Keratinocyte (primary cell): ENCODE measurements around the gene CD81. TPM values are rescaled to one million over a fixed set of nuclear protein-coding genes. Genes with fewer than 3 reads are reported as not detected.

Experiments used
- DNase-seq: peaks from one replicate; pipeline ENCODE4 v3.0.0-alpha.2; 2011; ENCODE audit warnings: low read depth, missing footprints, low spot score
- FAIRE-seq: peaks from 2 replicates; lab custom pipeline; 2011; peaks lifted over from hg19 to GRCh38; lab: Jason Lieb, UNC
- H2AFZ ChIP-seq: 2 replicates; pipeline ENCODE4 v1.6.0; 2012; ENCODE audit warnings: low read length, control low read depth, inconsistent platforms; ENCODE audit not compliant: control insufficient read depth
- H3K27ac ChIP-seq: 2 replicates; pipeline ENCODE4 v1.5.1; 2011; ENCODE audit warnings: low read length; ENCODE audit not compliant: control insufficient read depth, insufficient read depth
- H3K27me3 ChIP-seq: 3 replicates; pipeline ENCODE4 v1.6.0; 2011; ENCODE audit warnings: low read length; ENCODE audit not compliant: control insufficient read depth, insufficient read depth; ENCODE audit errors: extremely low read depth
- H3K36me3 ChIP-seq, 2 experiments: 2 replicates in 1 of 2; 3 replicates in 1 of 2; pipeline ENCODE4 v1.5.1; 2011; ENCODE audit warnings: low read length in 2 of 2, mild to moderate bottlenecking in 1 of 2; ENCODE audit not compliant: control insufficient read depth in 2 of 2, insufficient read depth in 2 of 2; ENCODE audit errors: extremely low read depth in 1 of 2
- H3K4me1 ChIP-seq: 3 replicates; pipeline ENCODE4 v1.5.1; 2011; ENCODE audit warnings: low read length; ENCODE audit not compliant: control insufficient read depth, insufficient read depth; ENCODE audit errors: extremely low read depth
- H3K4me2 ChIP-seq: 3 replicates; pipeline ENCODE4 v1.6.0; 2011; ENCODE audit warnings: low read depth, low read length; ENCODE audit not compliant: control insufficient read depth, insufficient read depth; ENCODE audit errors: extremely low read depth
- H3K4me3 ChIP-seq, 3 experiments: fragments of 200-600 bp in 1 of 3; sonication (generic) in 1 of 3; 2 replicates in 2 of 3; 3 replicates in 1 of 3; pipeline ENCODE4 v1.5.1; 2011 to 2016; ENCODE audit warnings: low read length in 3 of 3, mild to moderate bottlenecking in 3 of 3, control low read depth in 2 of 3, inconsistent platforms in 1 of 3, low read depth in 1 of 3, mixed read lengths in 1 of 3, mixed run types in 1 of 3, moderate library complexity in 1 of 3; ENCODE audit not compliant: control insufficient read depth in 2 of 3, insufficient read depth in 2 of 3; ENCODE audit errors: extremely low read depth in 1 of 3
- H3K79me2 ChIP-seq: 2 replicates; pipeline ENCODE4 v1.6.0; 2012; ENCODE audit warnings: low read length; ENCODE audit not compliant: control insufficient read depth, insufficient read depth
- H3K9ac ChIP-seq: 3 replicates; pipeline ENCODE4 v1.6.0; 2011; ENCODE audit warnings: low read length; ENCODE audit not compliant: control insufficient read depth, insufficient read depth; ENCODE audit errors: extremely low read depth
- H3K9me1 ChIP-seq: 3 replicates; pipeline ENCODE4 v1.6.0; 2011; ENCODE audit warnings: low read length; ENCODE audit not compliant: control insufficient read depth, insufficient read depth; ENCODE audit errors: extremely low read depth
- H3K9me3 ChIP-seq: 2 replicates; pipeline ENCODE4 v1.5.1; 2012; ENCODE audit warnings: low read depth, low read length; ENCODE audit not compliant: control insufficient read depth
- H4K20me1 ChIP-seq: 3 replicates; pipeline ENCODE4 v1.6.0; 2011; ENCODE audit warnings: low read length; ENCODE audit not compliant: control insufficient read depth, insufficient read depth; ENCODE audit errors: extremely low read depth
- CTCF ChIP-seq, 3 experiments: IDR thresholded peaks in 1 of 3; conservative IDR thresholded peaks in 1 of 3; optimal IDR thresholded peaks in 1 of 3; 2 replicates in 2 of 3; 3 replicates in 1 of 3; pipeline versions ENCODE3 to v1.5.1; 2011; ENCODE audit warnings: low read length in 3 of 3, mild to moderate bottlenecking in 3 of 3, moderate library complexity in 2 of 3, control low read depth in 1 of 3, inconsistent platforms in 1 of 3; ENCODE audit not compliant: insufficient read depth in 2 of 3; ENCODE audit errors: extremely low read depth in 1 of 3
- EZH2 ChIP-seq: IDR thresholded peaks from one replicate; pipeline ENCODE4 v1.6.1; 2012; ENCODE audit warnings: inconsistent platforms, mild to moderate bottlenecking, low read length, moderate library complexity
- dilution Hi-C: fragments of 300-500 bp; cut with MboI; formaldehyde crosslinking; loops from one replicate; pipeline ENCODE4 v1.7.0; 2020; ENCODE audit warnings: low sequenced_read_pairs; ENCODE audit not compliant: extremely low pct_ligation_motif_present
- polyA plus RNA-seq, 5 experiments: library from polyadenylated mRNA; depleted of rRNA in 3 of 5; stranded (reverse) in 3 of 5; stranded (forward) in 1 of 5; unstranded in 1 of 5; fragments of >200 nt; gene quantifications; 1 replicate in 1 of 5; 2 replicates in 3 of 5; 3 replicates in 1 of 5; pipeline versions ENCODE4 v1.2.1 to v1.2.3, GENCODE V29; 2011 to 2012; ENCODE audit warnings: missing spikeins in 2 of 5, low read depth in 1 of 5, low replicate concordance in 1 of 5

CD81 gene
- polyA plus RNA-seq, 1 donor (not counting 4 experiments of a cell fraction or from before 2014, with no cell fraction given): 194 TPM

- H3K9ac ChIP-seq: no peak overlapping the region
- no peak overlapping the region for H3K27ac ChIP-seq
- no peaks in the 10 kb centered on the region for H3K79me2 ChIP-seq
- TF ChIP-seq EZH2 (no peak), CTCF (optimal IDR thresholded peaks at IDR 0.05 in 1 of 3, IDR thresholded peaks at IDR 0.05 in 1 of 3, conservative IDR thresholded peaks at IDR 0.05 in 1 of 3; ENCODE audit: extremely low read depth in 1 of 3, insufficient read depth in 2 of 3, low read length in 3 of 3) (no peak)
- FAIRE-seq (no peak), DNase-seq (no peak)
- no peak overlapping the region for H3K4me3 ChIP-seq
- no peaks in the 10 kb centered on the region for H3K4me1 ChIP-seq
- no peak overlapping the region for H2AFZ ChIP-seq
- no peaks in the 10 kb centered on the region for H3K27me3 ChIP-seq
- dilution Hi-C loops: no loop called here
- no peaks in the 10 kb centered on the region for H3K9me1 ChIP-seq
- H4K20me1 ChIP-seq: no peaks in the 10 kb centered on the region
- no peaks in the 10 kb centered on the region for H3K36me3 ChIP-seq
- H3K4me2 ChIP-seq: no peak overlapping the region
- H3K9me3 ChIP-seq: peaks cover 3% of the 10 kb centered on the region
Observed at GRCh38 chr11:2345050-2345449, 32.1 kb upstream of the CD81 start.

- dilution Hi-C loops: no loop called here
- H3K27me3 ChIP-seq: no peaks in the 10 kb centered on the region
- no peak overlapping the region for H2AFZ ChIP-seq
- H3K9me3 ChIP-seq: peaks cover 3% of the 10 kb centered on the region
- H3K4me3 ChIP-seq: no peak overlapping the region
- no peaks in the 10 kb centered on the region for H3K4me1 ChIP-seq
- H4K20me1 ChIP-seq: no peaks in the 10 kb centered on the region
- H3K79me2 ChIP-seq: no peaks in the 10 kb centered on the region
- TF ChIP-seq CTCF (optimal IDR thresholded peaks at IDR 0.05 in 1 of 3, IDR thresholded peaks at IDR 0.05 in 1 of 3, conservative IDR thresholded peaks at IDR 0.05 in 1 of 3; ENCODE audit: extremely low read depth in 1 of 3, insufficient read depth in 2 of 3, low read length in 3 of 3) (no peak), EZH2 (no peak)
- no peak for FAIRE-seq
- no peak overlapping the region for H3K27ac ChIP-seq
- no peak for DNase-seq
- H3K9me1 ChIP-seq: no peaks in the 10 kb centered on the region
- no peaks in the 10 kb centered on the region for H3K36me3 ChIP-seq
- no peak overlapping the region for H3K4me2 ChIP-seq
- no peak overlapping the region for H3K9ac ChIP-seq
Observed at GRCh38 chr11:2346014-2346413, 31.1 kb upstream of the CD81 start.
